Subcutaneous adipose tissue (tissue), 4 donors: Measurements from ENCODE around the gene AGPAT4. TPM values are rescaled to one million over a fixed set of nuclear protein-coding genes. Genes with fewer than 3 reads are reported as not detected.

Source experiments
- total RNA-seq, 4 donors: library from RNA; depleted of rRNA; stranded (reverse); fragments of >200 nt; gene quantifications; one replicate each; pipeline ENCODE4 v1.1.0, GENCODE V29; 2016
- TF ChIP-seq, protein P1 (sequence below): fragments of 450-650 bp; IDR thresholded peaks from one replicate; pipeline ENCODE4 v1.5.1; 2016; ENCODE audit warnings: low read depth, mild to moderate bottlenecking, control low read depth, antibody characterized with exemption, moderate library complexity

The AGPAT4 gene
- total RNA-seq, 4 donors from 2014 or later: 5.1 to 18.5 (median 7.6) TPM

DNA sequence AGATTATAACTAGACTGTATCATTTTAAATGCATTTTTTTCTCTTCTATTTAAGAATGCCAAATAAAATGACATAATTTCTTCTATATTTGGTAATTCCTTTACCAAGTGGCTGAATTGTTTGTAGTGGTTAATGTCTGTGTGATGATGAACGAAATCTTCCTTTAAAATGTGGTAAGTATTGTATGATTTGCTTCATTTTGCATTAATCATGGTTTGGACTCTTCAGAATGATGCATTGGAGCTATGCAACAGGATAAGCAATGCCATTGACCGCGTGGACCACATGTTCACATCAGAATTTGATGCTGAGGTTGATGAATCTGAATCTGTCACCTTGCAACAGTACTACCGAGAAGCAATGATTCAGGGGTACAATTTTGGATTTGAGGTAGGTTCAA lies 182.7 kb downstream of the AGPAT4 start:
- TF ChIP-seq, protein P1, sequence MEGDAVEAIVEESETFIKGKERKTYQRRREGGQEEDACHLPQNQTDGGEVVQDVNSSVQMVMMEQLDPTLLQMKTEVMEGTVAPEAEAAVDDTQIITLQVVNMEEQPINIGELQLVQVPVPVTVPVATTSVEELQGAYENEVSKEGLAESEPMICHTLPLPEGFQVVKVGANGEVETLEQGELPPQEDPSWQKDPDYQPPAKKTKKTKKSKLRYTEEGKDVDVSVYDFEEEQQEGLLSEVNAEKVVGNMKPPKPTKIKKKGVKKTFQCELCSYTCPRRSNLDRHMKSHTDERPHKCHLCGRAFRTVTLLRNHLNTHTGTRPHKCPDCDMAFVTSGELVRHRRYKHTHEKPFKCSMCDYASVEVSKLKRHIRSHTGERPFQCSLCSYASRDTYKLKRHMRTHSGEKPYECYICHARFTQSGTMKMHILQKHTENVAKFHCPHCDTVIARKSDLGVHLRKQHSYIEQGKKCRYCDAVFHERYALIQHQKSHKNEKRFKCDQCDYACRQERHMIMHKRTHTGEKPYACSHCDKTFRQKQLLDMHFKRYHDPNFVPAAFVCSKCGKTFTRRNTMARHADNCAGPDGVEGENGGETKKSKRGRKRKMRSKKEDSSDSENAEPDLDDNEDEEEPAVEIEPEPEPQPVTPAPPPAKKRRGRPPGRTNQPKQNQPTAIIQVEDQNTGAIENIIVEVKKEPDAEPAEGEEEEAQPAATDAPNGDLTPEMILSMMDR: no peak

DNA sequence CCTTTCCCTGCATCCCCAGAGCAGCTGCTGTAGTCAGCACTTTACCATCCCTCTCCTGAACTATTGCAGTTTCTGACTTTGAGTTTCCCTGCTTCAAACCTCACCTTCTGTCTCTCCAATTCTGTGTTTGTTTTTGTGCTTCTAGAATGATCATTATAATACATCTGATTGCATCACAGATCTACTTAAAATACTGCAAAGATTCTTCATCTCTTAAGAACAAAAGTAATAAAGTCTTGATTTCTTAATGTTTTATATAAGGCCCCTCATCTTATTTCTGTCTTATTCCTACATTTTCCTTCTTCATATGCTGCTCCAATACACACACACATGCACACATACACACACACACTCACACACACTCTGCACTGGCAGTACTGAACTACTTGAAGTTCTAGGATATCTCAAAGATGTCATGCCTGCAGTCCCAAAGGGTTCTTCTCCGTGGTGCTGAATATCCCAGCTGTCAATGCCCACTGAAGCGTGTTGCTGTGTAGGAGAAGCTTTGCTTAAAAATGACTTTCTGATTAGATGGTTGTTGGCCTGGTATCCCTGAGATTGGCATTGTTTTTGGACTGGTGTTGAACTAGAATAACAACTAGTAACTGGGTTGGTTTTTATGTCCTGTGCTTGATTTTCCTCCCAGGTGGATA lies 185.1 kb downstream of the AGPAT4 start:
- TF ChIP-seq, protein P1: no peak

DNA sequence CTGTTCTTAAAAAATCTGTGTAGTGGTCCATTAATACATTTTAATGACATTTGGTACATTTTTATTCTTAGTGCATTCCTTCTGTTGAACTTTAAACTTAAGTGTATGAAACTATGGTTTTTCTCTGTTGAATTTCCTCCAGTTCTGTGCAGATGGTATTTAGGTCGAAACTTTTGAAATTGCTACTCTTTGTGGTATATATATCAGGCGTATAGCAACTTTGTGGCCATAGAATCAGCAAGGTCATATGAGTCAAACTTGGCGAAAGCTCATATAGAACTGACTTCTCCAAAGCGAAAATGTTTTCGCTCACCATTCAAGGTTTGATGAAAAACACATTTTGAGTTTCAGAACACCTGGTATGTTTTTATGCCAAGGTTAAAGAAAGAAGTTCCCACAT lies 188.6 kb downstream of the AGPAT4 start:
- TF ChIP-seq, protein P1: no peak

DNA sequence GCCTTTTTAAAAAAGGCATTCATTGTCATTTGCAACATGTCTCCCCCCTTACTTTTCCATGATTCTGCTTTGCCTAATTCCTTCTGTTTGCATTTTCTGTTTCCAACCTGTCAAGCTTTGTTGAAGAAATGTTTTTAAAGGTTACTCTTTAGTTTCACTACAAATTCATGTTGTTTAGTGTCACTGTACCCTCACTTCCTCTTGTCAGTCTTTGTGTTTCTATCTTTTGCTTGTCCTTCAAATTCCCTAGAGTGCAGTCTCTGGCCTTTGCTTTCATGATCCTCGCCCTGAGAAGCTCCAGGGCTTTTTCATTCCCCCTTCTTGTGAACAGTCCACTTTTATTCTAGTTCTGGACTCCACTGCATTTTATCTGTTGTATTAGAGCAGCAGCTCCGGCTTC lies 191.6 kb downstream of the AGPAT4 start:
- TF ChIP-seq, protein P1: no peak

DNA sequence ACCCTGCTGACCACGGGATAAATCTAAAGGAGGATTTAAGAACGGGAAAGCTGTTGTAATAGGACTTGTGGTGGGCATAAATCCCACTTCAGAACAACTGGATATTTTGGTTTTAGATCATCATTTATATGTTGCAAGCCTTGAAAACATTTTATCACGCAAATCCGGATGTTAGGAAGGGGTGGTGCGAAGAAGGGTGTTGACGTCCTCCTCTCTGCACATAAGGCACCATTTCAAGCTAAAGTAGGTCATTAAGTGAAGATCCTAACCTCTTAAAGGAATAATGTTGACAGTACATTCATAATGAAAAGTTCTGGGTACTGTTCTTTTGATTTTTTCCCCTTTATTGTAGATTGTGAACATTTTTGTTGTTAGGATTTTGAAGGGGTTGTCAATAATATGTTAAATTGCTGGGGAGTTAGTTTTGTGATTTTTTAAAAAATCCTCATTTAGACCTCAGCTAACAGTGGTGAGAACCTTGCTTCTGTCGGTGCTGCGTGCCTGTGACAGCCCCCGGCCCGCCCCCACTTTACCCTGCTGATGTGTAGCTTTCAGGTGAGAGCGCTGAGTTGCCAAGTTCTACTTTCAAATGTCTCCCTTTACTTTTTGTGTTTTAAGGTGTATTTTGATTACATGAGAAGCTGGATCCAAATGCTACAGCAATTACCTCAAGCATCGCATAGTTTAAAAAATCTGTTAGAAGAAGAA lies 193.4 kb downstream of the AGPAT4 start:
- TF ChIP-seq, protein P1: no peak
